Measurements from ENCODE around the gene OBI1. TPM values are rescaled to one million over a fixed set of nuclear protein-coding genes. Genes with fewer than 3 reads are reported as not detected.

The OBI1 gene
- total RNA-seq, 1 donor from 2014 or later, result 22.3 TPM

- H3K4me3 Mint-ChIP-seq (ENCODE audit: low read depth), result no peak overlapping the region
- H3K27me3 Mint-ChIP-seq, result peaks cover 65% of the 10 kb centered on the region
- DNase-seq (ENCODE audit: low spot score, unreplicated experiment), result no peak
- H3K27ac Mint-ChIP-seq, result no peak overlapping the region
- no peak for TF ChIP-seq CTCF (IDR thresholded peaks at IDR 0.05; ENCODE audit: unreplicated experiment)
- no peaks in the 10 kb centered on the region for H3K9me3 Mint-ChIP-seq (ENCODE audit: low read depth)
- peaks cover 13% of the 10 kb centered on the region for H3K36me3 Mint-ChIP-seq (ENCODE audit: insufficient read depth)
- H3K4me1 Mint-ChIP-seq (ENCODE audit: low read depth), result peaks cover 7% of the 10 kb centered on the region
Observed at GRCh38 chr13:78611040-78611439, 47.9 kb downstream of the OBI1 start.

- H3K4me3 Mint-ChIP-seq (ENCODE audit: low read depth), result no peak overlapping the region
- H3K36me3 Mint-ChIP-seq (ENCODE audit: insufficient read depth), result peaks cover 8% of the 10 kb centered on the region
- peaks cover 72% of the 10 kb centered on the region for H3K27me3 Mint-ChIP-seq
- H3K4me1 Mint-ChIP-seq (ENCODE audit: low read depth), result peaks cover 7% of the 10 kb centered on the region
- no peak for DNase-seq (ENCODE audit: low spot score, unreplicated experiment)
- no peak for TF ChIP-seq CTCF (IDR thresholded peaks at IDR 0.05; ENCODE audit: unreplicated experiment)
- H3K9me3 Mint-ChIP-seq (ENCODE audit: low read depth), result no peaks in the 10 kb centered on the region
- no peak overlapping the region for H3K27ac Mint-ChIP-seq
Observed at GRCh38 chr13:78610381-78610883, 48.5 kb downstream of the OBI1 start.

GRCh38 chr13:78609464-78610205 lies 49.3 kb downstream of the OBI1 start:
- Mint-ChIP-seq H3K4me3 (ENCODE audit: low read depth) (peak overlapping the region; percentile 53), H3K27me3 (peaks cover 80% of the 10 kb centered on the region), H3K4me1 (ENCODE audit: low read depth) (peaks cover 7% of the 10 kb centered on the region), H3K9me3 (ENCODE audit: low read depth) (no peaks in the 10 kb centered on the region), H3K36me3 (ENCODE audit: insufficient read depth) (peaks cover 3% of the 10 kb centered on the region), H3K27ac (no peak overlapping the region)
- TF ChIP-seq CTCF (IDR thresholded peaks at IDR 0.05; ENCODE audit: unreplicated experiment), result no peak
- no peak for DNase-seq (ENCODE audit: low spot score, unreplicated experiment)

GRCh38 chr13:78608688-78609463 lies 50.1 kb downstream of the OBI1 start:
- DNase-seq (ENCODE audit: low spot score, unreplicated experiment), result no peak
- H3K4me1 Mint-ChIP-seq (ENCODE audit: low read depth), result peaks cover 7% of the 10 kb centered on the region
- H3K36me3 Mint-ChIP-seq (ENCODE audit: insufficient read depth), result no peaks in the 10 kb centered on the region
- peak overlapping the region; percentile 53 for H3K4me3 Mint-ChIP-seq (ENCODE audit: low read depth)
- H3K27me3 Mint-ChIP-seq, result peaks cover 87% of the 10 kb centered on the region
- no peaks in the 10 kb centered on the region for H3K9me3 Mint-ChIP-seq (ENCODE audit: low read depth)
- no peak for TF ChIP-seq CTCF (IDR thresholded peaks at IDR 0.05; ENCODE audit: unreplicated experiment)
- no peak overlapping the region for H3K27ac Mint-ChIP-seq

- Mint-ChIP-seq H3K9me3 (ENCODE audit: low read depth) (no peaks in the 10 kb centered on the region), H3K4me3 (ENCODE audit: low read depth) (no peak overlapping the region), H3K27ac (no peak overlapping the region), H3K36me3 (ENCODE audit: insufficient read depth) (no peaks in the 10 kb centered on the region), H3K4me1 (ENCODE audit: low read depth) (peaks cover 7% of the 10 kb centered on the region), H3K27me3 (peaks cover 93% of the 10 kb centered on the region)
- no peak for DNase-seq (ENCODE audit: low spot score, unreplicated experiment)
- no peak for TF ChIP-seq CTCF (IDR thresholded peaks at IDR 0.05; ENCODE audit: unreplicated experiment)
Observed at GRCh38 chr13:78608252-78608687, 50.7 kb downstream of the OBI1 start.

Data from progenitor cell of endocrine pancreas (in vitro differentiated cells).